Body of pancreas (tissue), 4 donors: ENCODE results near the gene MOG.

ENCODE experiments used
- CTCF ChIP-seq, 7 experiments: fragments of 450-650 bp in 4 of 7; fragments of 200-600 bp in 3 of 7; sonication (generic) in 3 of 7; IDR thresholded peaks; one replicate each; pipeline ENCODE4 v1.5.1; 2016 to 2019; ENCODE audit warnings: antibody characterized with exemption in 7 of 7
- POLR2A ChIP-seq, 3 donors: fragments of 450-650 bp; IDR thresholded peaks; one replicate each; pipeline ENCODE4 v1.6.1; 2016; ENCODE audit warnings: antibody characterized with exemption in 3 of 3, mild to moderate bottlenecking in 2 of 3

GRCh38 chr6:29680904-29681303 is 24.0 kb downstream of the MOG start, which contains the start of gene ZFP57:
- TF ChIP-seq CTCF (IDR thresholded peaks at IDR 0.05) (no peak), POLR2A (IDR thresholded peaks at IDR 0.05) (no peak)
